HepG2 (cell line): ENCODE measurements around the gene THBS2.

Experiments used
- ATF7 ChIP-seq, 2 experiments: fragments of 450-650 bp in 1 of 2; sonication (generic) in 1 of 2; formaldehyde crosslinking in 1 of 2; IDR thresholded peaks; 2 replicates each; pipeline versions ENCODE4 v1.4.0 to v1.6.1; 2016 to 2020; ENCODE audit warnings: antibody characterized with exemption in 1 of 2, mild to moderate bottlenecking in 1 of 2, missing genetic modification reagents in 1 of 2
- EP300 ChIP-seq, 3 experiments: sonication (generic) in 1 of 3; formaldehyde crosslinking in 1 of 3; IDR thresholded peaks; 2 replicates each; pipeline versions ENCODE4 v1.5.1 to v1.6.1; 2011 to 2020; ENCODE audit warnings: low read depth in 2 of 3, low read length in 2 of 3, borderline replicate concordance in 1 of 3, improper control_type of control experiment in 1 of 3, mild to moderate bottlenecking in 1 of 3, missing genetic modification reagents in 1 of 3, moderate library complexity in 1 of 3
- KLF9 ChIP-seq: IDR thresholded peaks from 2 replicates; pipeline ENCODE4 v1.6.1; 2016; ENCODE audit warnings: low read depth
- MAFK ChIP-seq, 2 experiments: IDR thresholded peaks in 1 of 2; conservative IDR thresholded peaks in 1 of 2; 2 replicates each; pipeline ENCODE4 v1.6.1; 2011; ENCODE audit warnings: improper control_type of control experiment in 2 of 2, low read length in 2 of 2
- POLR2A ChIP-seq, 2 experiments: IDR thresholded peaks; 2 replicates each; pipeline ENCODE4 v1.6.1; 2011; ENCODE audit warnings: low read depth in 2 of 2, low read length in 2 of 2, mild to moderate bottlenecking in 1 of 2, moderate library complexity in 1 of 2; ENCODE audit not compliant: insufficient read depth in 1 of 2
- SIN3A ChIP-seq: IDR thresholded peaks from 2 replicates; pipeline ENCODE4 v1.6.1; 2011; ENCODE audit warnings: low read depth, mild to moderate bottlenecking, control low read depth, low read length, borderline replicate concordance
- SRF ChIP-seq: IDR thresholded peaks from 2 replicates; pipeline ENCODE4 v1.6.1; 2011; ENCODE audit warnings: mild to moderate bottlenecking, low read depth, low read length, moderate library complexity
- ZFYVE20 ChIP-seq: sonication (generic); formaldehyde crosslinking; IDR thresholded peaks from 2 replicates; pipeline ENCODE4 v1.8.0; 2023; ENCODE audit warnings: low read depth, mild to moderate bottlenecking, moderate library complexity, missing genetic modification reagents, borderline replicate concordance
- ZNF570 ChIP-seq: sonication (generic); formaldehyde crosslinking; IDR thresholded peaks from 2 replicates; pipeline ENCODE4 v1.4.0; 2020; ENCODE audit warnings: mild to moderate bottlenecking, missing genetic modification reagents, borderline replicate concordance
- TF ChIP-seq, protein P1 (sequence below), 2 experiments: sonication (generic) in 1 of 2; formaldehyde crosslinking in 1 of 2; IDR thresholded peaks; 2 replicates each; pipeline versions ENCODE4 v1.5.1 to v1.6.1; 2011 to 2020; ENCODE audit warnings: borderline replicate concordance in 1 of 2, low read depth in 1 of 2, low read length in 1 of 2, mild to moderate bottlenecking in 1 of 2, missing genetic modification reagents in 1 of 2, moderate library complexity in 1 of 2

DNA sequence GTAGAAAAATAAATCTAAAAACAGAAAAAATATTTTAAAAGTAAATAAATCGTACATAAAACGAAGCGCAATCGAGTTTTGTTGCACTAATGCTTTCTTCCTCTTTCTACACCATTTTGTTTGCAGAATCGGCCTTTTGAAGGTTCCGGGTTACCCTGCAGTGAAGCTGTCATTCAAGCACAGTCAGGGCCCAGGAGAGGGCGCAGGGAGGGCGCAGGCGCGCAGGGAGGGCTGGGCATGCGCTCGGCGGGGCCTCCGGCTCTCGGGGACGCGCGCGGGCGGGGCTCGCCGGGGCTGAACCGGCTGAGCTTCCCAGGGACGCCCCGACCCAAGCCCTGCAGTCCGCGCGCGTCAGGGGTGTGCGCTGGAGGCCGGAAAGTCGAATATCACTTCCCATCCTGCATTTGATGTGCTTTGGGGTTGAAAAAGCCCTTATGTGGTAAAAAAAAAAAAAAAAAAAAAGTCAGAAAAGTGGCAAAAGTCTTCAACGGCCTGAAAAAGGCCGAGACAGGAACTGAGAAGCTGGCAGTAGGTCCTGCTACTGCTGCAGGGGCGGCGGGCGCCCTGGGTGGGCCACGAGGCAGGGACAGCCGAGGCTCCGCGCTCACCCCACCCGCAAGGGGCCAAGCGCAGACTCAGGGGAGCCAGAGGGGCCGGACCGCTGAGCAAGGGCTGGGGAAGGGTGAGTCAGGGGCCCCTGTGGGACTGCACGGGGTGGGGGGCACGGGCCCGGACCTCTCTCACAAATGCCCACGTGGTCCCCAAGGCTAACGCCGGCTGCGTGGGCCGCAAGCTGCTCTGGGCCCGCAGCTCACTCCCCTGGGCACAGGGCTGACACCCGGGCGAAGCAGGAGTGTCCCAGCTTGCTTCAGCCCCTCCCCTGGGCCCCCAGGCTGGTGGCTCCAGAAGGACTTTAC is 40.5 kb downstream of the THBS2 start:
- no peak for TF ChIP-seq SRF
- no peak for TF ChIP-seq SIN3A
- TF ChIP-seq POLR2A (IDR thresholded peaks at IDR 0.05; ENCODE audit: insufficient read depth in 1 of 2, low read depth in 2 of 2, low read length in 2 of 2) = no peak
- no peak for TF ChIP-seq ZFYVE20 (CRISPR knock-in tag)
- no peak for TF ChIP-seq ATF7 (IDR thresholded peaks at IDR 0.05)
- no peak for TF ChIP-seq ATF7 (CRISPR knock-in tag; IDR thresholded peaks at IDR 0.05)
- no peak for TF ChIP-seq KLF9 (CRISPR knock-in tag)
- no peak for TF ChIP-seq ZNF570 (CRISPR knock-in tag)
- no peak for TF ChIP-seq EP300 (IDR thresholded peaks at IDR 0.05; ENCODE audit: low read depth in 2 of 2, low read length in 2 of 2)
- no peak for TF ChIP-seq EP300 (CRISPR knock-in tag; IDR thresholded peaks at IDR 0.05; ENCODE audit: borderline replicate concordance)
- TF ChIP-seq, protein P1, sequence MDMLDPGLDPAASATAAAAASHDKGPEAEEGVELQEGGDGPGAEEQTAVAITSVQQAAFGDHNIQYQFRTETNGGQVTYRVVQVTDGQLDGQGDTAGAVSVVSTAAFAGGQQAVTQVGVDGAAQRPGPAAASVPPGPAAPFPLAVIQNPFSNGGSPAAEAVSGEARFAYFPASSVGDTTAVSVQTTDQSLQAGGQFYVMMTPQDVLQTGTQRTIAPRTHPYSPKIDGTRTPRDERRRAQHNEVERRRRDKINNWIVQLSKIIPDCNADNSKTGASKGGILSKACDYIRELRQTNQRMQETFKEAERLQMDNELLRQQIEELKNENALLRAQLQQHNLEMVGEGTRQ (IDR thresholded peaks at IDR 0.05; ENCODE audit: low read depth, low read length) = no peak
- TF ChIP-seq, protein P1 (CRISPR knock-in tag; IDR thresholded peaks at IDR 0.05; ENCODE audit: borderline replicate concordance) = no peak
- no peak for TF ChIP-seq MAFK (conservative IDR thresholded peaks at IDR 0.05 in 1 of 2, IDR thresholded peaks at IDR 0.05 in 1 of 2; ENCODE audit: low read length in 2 of 2)
